NB4 (cell line): ENCODE data around the gene SPX.

ENCODE experiments used
- MYC ChIP-seq: IDR thresholded peaks from 2 replicates; pipeline ENCODE4 v1.6.1; 2011; ENCODE audit warnings: low read depth, low read length
- POLR2A ChIP-seq: IDR thresholded peaks from 2 replicates; pipeline ENCODE4 v1.6.1; 2011; ENCODE audit warnings: mild to moderate bottlenecking; ENCODE audit not compliant: insufficient read length; ENCODE audit errors: extremely low read depth
- TF ChIP-seq, protein P1 (sequence below): IDR thresholded peaks from one replicate; pipeline ENCODE4 v1.5.1; 2012; ENCODE audit warnings: low read depth, low read length
- TF ChIP-seq, protein P2 (sequence below): IDR thresholded peaks from 2 replicates; pipeline ENCODE4 v1.6.1; 2011; ENCODE audit warnings: low read depth, low read length

GRCh38 chr12:21478756-21479455, 47.2 kb upstream of the SPX start:
- TF ChIP-seq, protein P1, sequence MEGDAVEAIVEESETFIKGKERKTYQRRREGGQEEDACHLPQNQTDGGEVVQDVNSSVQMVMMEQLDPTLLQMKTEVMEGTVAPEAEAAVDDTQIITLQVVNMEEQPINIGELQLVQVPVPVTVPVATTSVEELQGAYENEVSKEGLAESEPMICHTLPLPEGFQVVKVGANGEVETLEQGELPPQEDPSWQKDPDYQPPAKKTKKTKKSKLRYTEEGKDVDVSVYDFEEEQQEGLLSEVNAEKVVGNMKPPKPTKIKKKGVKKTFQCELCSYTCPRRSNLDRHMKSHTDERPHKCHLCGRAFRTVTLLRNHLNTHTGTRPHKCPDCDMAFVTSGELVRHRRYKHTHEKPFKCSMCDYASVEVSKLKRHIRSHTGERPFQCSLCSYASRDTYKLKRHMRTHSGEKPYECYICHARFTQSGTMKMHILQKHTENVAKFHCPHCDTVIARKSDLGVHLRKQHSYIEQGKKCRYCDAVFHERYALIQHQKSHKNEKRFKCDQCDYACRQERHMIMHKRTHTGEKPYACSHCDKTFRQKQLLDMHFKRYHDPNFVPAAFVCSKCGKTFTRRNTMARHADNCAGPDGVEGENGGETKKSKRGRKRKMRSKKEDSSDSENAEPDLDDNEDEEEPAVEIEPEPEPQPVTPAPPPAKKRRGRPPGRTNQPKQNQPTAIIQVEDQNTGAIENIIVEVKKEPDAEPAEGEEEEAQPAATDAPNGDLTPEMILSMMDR = no peak
- no peak for TF ChIP-seq POLR2A
- no peak for TF ChIP-seq MYC
- TF ChIP-seq, protein P2, sequence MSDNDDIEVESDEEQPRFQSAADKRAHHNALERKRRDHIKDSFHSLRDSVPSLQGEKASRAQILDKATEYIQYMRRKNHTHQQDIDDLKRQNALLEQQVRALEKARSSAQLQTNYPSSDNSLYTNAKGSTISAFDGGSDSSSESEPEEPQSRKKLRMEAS = no peak
